HEK293 (cell line): ENCODE measurements around the gene CACNB4.

ENCODE experiments used
- CTCF ChIP-seq: fragments of 450-650 bp; formaldehyde crosslinking; IDR thresholded peaks from 2 replicates; pipeline ENCODE4 v1.5.1; 2016; ENCODE audit warnings: missing biosample characterization, missing genetic modification characterization
- FEZF1 ChIP-seq: fragments of 450-650 bp; formaldehyde crosslinking; IDR thresholded peaks from 2 replicates; pipeline ENCODE4 v1.5.1; 2016; ENCODE audit warnings: missing biosample characterization, missing genetic modification characterization
- MYNN ChIP-seq: fragments of 450-650 bp; formaldehyde crosslinking; IDR thresholded peaks from 2 replicates; pipeline ENCODE4 v1.5.1; 2016; ENCODE audit warnings: missing biosample characterization, missing genetic modification characterization, borderline replicate concordance
- PRDM6 ChIP-seq: fragments of 450-650 bp; formaldehyde crosslinking; IDR thresholded peaks from 2 replicates; pipeline ENCODE4 v1.5.1; 2017; ENCODE audit warnings: missing biosample characterization, missing genetic modification characterization
- REPIN1 ChIP-seq: fragments of 450-650 bp; formaldehyde crosslinking; IDR thresholded peaks from 2 replicates; pipeline ENCODE4 v1.5.1; 2017; ENCODE audit warnings: missing biosample characterization, missing genetic modification characterization, low read depth
- REST ChIP-seq: fragments of 450-650 bp; formaldehyde crosslinking; IDR thresholded peaks from 2 replicates; pipeline ENCODE4 v1.5.1; 2016; ENCODE audit warnings: missing biosample characterization, missing genetic modification characterization
- TCF7L2 ChIP-seq: IDR thresholded peaks from 2 replicates; pipeline ENCODE4 v1.6.1; 2011; ENCODE audit warnings: low read depth, mild to moderate bottlenecking, inconsistent platforms, low read length, moderate library complexity, borderline replicate concordance
- ZBTB26 ChIP-seq: fragments of 450-650 bp; formaldehyde crosslinking; optimal IDR thresholded peaks from 2 replicates; pipeline ENCODE3; 2016; ENCODE audit warnings: missing biosample characterization, mild to moderate bottlenecking, missing genetic modification characterization
- ZNF121 ChIP-seq: fragments of 450-650 bp; formaldehyde crosslinking; IDR thresholded peaks from 2 replicates; pipeline ENCODE4 v1.5.1; 2016; ENCODE audit warnings: missing biosample characterization, missing genetic modification characterization
- ZNF214 ChIP-seq: fragments of 450-650 bp; formaldehyde crosslinking; IDR thresholded peaks from 2 replicates; pipeline ENCODE4 v1.5.1; 2017; ENCODE audit warnings: missing biosample characterization, mild to moderate bottlenecking, missing genetic modification characterization, borderline replicate concordance
- ZNF521 ChIP-seq: fragments of 450-650 bp; formaldehyde crosslinking; IDR thresholded peaks from 2 replicates; pipeline ENCODE4 v1.5.1; 2017; ENCODE audit warnings: missing biosample characterization, mild to moderate bottlenecking, missing genetic modification characterization
- ZNF561 ChIP-seq: fragments of 450-650 bp; IDR thresholded peaks from 2 replicates; pipeline ENCODE4 v1.5.1; 2018; ENCODE audit warnings: missing biosample characterization, missing genetic modification characterization, borderline replicate concordance

GRCh38 chr2:152024477-152024876 lies 74.4 kb downstream of the CACNB4 start:
- TF ChIP-seq ZNF521 (tag by site-specific recombination) (no peak), ZNF121 (tag by site-specific recombination) (no peak), CTCF (no peak), REPIN1 (no peak), ZBTB26 (no peak), ZNF561 (tag by site-specific recombination) (no peak), TCF7L2 (no peak), MYNN (tag by site-specific recombination) (no peak), ZNF214 (tag by site-specific recombination) (no peak), PRDM6 (tag by site-specific recombination) (no peak), FEZF1 (tag by site-specific recombination) (no peak), REST (tag by site-specific recombination) (no peak)
